ENCODE data around the gene FFAR2. TPM values are rescaled to one million over a fixed set of nuclear protein-coding genes. Genes with fewer than 3 reads are reported as not detected.

The FFAR2 gene
- total and polyA plus RNA-seq, 2 donors (not counting 3 experiments of a cell fraction or from before 2014, with no cell fraction given): not detected

DNA sequence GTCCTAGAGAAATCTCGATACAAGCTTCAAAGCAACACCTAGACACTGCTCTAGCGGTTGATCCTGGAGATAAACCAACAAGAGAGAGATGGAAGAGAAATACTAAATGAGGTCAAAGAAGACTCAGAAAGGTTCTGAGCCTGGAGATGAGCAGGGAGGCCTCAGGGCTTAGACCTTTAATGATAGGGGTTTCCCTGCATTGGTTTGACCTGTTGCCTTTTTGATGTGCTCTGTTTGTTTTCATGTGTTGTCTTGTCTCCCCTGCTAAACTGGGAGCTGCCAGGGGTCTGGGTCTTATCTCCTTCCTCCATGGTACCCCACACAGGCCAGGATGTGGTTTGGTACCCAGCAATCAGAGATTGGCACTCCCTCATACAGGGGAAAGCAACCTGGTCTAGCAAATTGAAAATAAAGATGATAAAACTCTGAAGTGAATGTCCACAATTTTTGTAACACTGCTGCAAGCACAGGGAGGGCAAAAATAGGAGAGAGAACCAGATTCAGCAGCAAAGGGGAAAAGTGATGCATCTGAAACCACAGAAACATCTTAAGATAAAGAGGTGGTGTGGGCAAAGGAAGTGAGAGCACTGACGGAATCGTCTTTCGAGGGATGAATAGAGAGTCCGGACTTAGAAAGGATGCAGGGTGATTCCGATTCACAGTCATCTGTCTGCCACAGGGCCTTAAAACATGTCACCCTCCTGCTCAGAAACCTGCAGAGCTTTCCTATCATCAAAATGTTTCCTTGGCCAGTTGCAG is 3.5 kb downstream of the FFAR2 start:
- TF ChIP-seq GATA2 (IDR thresholded peaks at IDR 0.05; ENCODE audit: insufficient read depth, insufficient read length, low read depth, low read length) (no peak), CTCF (IDR thresholded peaks at IDR 0.05; ENCODE audit: extremely low read depth in 1 of 2, insufficient read depth in 1 of 2, low read depth in 1 of 2, low read length in 2 of 2) (no peak), MYC (IDR thresholded peaks at IDR 0.05; ENCODE audit: low read depth, low read length) (no peak), POLR2A (IDR thresholded peaks at IDR 0.05; ENCODE audit: low read depth, low read length) (no peak), FOS (IDR thresholded peaks at IDR 0.05; ENCODE audit: borderline replicate concordance, insufficient read depth, low read length) (no peak), JUN (IDR thresholded peaks at IDR 0.05; ENCODE audit: borderline replicate concordance, insufficient read depth, insufficient read length, low read depth) (no peak), POLR2AphosphoS5 (IDR thresholded peaks at IDR 0.05; ENCODE audit: insufficient read depth, low read depth, low read length) (no peak), EZH2 (IDR thresholded peaks at IDR 0.05; ENCODE audit: borderline replicate concordance, low read depth, low read length, severe bottlenecking) (no peak)
- TF ChIP-seq, protein P1, sequence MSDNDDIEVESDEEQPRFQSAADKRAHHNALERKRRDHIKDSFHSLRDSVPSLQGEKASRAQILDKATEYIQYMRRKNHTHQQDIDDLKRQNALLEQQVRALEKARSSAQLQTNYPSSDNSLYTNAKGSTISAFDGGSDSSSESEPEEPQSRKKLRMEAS (IDR thresholded peaks at IDR 0.05; ENCODE audit: insufficient read depth, insufficient read length): no peak
- no TSS peak for BruUV-seq (replicated peaks)
- no peaks in the 10 kb centered on the region for H3K27me3 ChIP-seq (ENCODE audit: control insufficient read depth in 2 of 2, insufficient read depth in 2 of 2, low read length in 2 of 2)
- POLR2A ChIA-PET: no interaction called here
- no peak overlapping the region for H3K4me2 ChIP-seq (ENCODE audit: insufficient read depth, low read length)
- dilution Hi-C loops (cut with MboI; ENCODE audit: extremely low pct_ligation_motif_present, low sequenced_read_pairs): no loop called here
- no peak overlapping the region for H3K9ac ChIP-seq (replicated peaks; ENCODE audit: extremely low read depth, insufficient read depth, low read length)
- H3K4me3 ChIP-seq (replicated peaks in 1 of 3; ENCODE audit: insufficient read depth in 1 of 3, low read depth in 1 of 3, low read length in 3 of 3): no peak overlapping the region
- CTCF ChIA-PET: no interaction called here
- no peak overlapping the region for H3K27ac ChIP-seq (ENCODE audit: insufficient read depth, low read depth, low read length)
- no peaks in the 10 kb centered on the region for H3K4me1 ChIP-seq (ENCODE audit: control insufficient read depth, extremely low read depth, insufficient read depth, low read length)
- no peaks in the 10 kb centered on the region for H3K79me2 ChIP-seq (ENCODE audit: control insufficient read depth, insufficient read depth, low read length)
- H3K9me3 ChIP-seq (replicated peaks; ENCODE audit: control insufficient read depth, insufficient read depth, low read length): no peaks in the 10 kb centered on the region
- no peaks in the 10 kb centered on the region for H3K9me1 ChIP-seq (replicated peaks; ENCODE audit: control insufficient read depth, extremely low read depth, insufficient read depth, low read length)
- intact Hi-C loops (cut with micrococcal nuclease): no loop called here
- no peak for FAIRE-seq
- no peaks in the 10 kb centered on the region for H4K20me1 ChIP-seq (replicated peaks; ENCODE audit: control insufficient read depth, extremely low read depth, insufficient read depth, low read length)
- H3K36me3 ChIP-seq (ENCODE audit: control insufficient read depth in 2 of 2, extremely low read depth in 1 of 2, insufficient read depth in 2 of 2, low read length in 2 of 2): no peaks in the 10 kb centered on the region
- no peak for DNase-seq (ENCODE audit: low read depth, low spot score)
- H2AFZ ChIP-seq (ENCODE audit: low read depth, low read length): no peak overlapping the region
